GM19372 (cell line): ENCODE measurements around the gene CACNG7.

Experiments used
- ATAC-seq: cut with Tn5 transposase; IDR thresholded peaks from one replicate; pipeline ENCODE4 v1.9.1; 2021; ENCODE audit warnings: mild to moderate bottlenecking, low read depth, moderate library complexity; ENCODE audit not compliant: unreplicated experiment

Gene CACNG7

DNA sequence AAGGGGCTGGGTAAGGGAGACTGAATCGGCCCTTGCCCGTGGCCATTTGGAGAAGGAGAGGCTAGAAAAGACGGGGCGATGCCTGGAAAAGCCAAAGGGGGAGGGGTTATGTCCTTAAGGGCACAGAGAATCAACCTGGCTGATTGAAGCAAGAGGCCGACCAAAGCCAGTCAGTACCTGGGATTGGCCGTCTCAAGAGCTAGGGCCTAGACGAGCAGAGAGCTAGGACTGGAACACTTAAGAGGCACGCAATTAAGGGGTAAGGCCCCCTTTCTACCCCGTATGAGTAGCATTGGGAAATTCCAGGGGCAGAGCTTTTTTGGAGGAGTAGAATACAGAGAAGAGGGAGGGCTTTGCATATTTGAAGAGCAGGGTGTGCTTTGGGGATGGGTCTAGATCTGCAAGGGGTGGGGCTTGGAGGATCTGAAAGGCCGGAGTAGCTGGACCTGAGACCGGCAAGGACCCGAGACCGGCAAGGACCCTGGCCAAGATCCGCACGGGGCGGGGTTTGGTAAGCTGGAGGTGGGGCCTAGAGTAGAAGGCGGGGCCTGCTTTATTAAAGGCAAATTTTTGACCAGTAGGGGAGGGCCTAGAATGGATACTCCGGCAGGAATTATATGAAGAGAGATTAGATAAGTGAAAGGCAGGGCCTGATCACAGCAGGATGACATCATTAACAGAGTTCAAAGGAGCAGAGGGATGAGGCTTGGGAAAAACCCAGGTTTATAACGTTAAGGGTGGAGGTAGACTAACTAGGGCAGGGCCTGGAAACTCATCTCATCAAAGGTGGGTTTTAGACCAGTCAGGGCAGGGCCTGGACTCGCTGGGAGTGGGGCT, 71.7 kb downstream of the CACNG7 start:
- ATAC-seq: no peak

DNA sequence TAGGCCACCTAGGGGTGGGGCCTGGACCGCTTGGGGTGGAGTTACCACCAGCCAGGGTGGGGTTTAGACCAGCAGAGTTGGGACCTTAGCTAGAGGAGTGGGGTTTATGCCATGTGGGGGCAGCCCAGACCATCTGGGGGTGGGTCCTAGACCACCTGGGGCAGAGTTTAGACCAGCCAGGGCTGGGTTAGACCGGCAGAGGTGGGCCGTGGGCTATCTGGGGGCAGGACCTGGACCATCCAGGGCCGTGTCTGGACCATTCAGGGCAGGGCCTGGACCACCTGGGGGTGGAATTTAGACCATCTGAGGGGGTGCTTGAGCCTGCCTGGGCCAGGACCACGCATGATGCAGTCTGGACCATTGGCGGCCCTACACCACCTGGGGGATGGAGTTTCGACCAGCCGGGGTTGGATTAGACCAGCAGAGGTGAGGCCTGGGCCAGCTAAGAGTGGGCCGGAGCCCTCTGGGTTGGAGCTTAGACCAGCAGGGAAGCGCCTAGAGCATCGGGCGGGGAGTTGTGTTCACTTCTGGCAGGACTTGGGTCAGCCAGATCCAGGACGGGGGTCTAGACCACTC, 72.4 kb downstream of the CACNG7 start:
- no peak for ATAC-seq

DNA sequence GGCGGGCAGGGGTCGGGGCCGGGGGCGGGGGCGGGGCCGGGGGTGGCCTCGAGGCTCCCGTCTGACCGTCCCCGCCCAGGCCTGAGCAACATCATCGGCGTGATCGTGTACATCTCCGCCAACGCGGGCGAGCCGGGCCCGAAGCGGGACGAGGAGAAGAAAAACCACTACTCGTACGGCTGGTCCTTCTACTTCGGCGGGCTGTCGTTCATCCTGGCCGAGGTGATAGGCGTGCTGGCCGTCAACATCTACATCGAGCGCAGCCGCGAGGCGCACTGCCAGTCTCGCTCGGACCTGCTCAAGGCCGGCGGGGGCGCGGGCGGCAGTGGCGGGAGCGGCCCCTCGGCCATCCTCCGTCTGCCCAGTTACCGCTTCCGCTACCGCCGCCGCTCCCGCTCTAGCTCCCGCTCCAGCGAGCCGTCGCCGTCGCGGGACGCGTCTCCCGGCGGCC, 72.9 kb downstream of the CACNG7 start:
- ATAC-seq: no peak

DNA sequence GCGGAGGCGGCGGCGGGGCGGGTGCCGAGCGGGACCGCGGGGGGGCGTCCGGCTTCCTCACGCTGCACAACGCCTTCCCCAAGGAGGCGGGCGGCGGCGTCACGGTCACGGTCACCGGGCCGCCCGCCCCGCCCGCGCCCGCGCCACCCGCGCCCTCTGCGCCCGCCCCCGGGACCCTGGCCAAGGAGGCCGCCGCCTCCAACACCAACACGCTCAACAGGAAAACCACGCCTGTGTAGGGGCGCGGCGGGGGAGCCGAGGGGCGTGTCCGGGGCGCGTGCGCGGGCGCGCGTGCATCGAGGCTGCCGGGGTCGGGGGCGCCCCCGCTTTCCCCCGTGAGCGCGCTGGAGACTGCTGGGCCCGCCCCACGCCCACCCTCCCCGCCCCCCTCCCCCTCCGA, 73.5 kb downstream of the CACNG7 start:
- ATAC-seq: no peak

DNA sequence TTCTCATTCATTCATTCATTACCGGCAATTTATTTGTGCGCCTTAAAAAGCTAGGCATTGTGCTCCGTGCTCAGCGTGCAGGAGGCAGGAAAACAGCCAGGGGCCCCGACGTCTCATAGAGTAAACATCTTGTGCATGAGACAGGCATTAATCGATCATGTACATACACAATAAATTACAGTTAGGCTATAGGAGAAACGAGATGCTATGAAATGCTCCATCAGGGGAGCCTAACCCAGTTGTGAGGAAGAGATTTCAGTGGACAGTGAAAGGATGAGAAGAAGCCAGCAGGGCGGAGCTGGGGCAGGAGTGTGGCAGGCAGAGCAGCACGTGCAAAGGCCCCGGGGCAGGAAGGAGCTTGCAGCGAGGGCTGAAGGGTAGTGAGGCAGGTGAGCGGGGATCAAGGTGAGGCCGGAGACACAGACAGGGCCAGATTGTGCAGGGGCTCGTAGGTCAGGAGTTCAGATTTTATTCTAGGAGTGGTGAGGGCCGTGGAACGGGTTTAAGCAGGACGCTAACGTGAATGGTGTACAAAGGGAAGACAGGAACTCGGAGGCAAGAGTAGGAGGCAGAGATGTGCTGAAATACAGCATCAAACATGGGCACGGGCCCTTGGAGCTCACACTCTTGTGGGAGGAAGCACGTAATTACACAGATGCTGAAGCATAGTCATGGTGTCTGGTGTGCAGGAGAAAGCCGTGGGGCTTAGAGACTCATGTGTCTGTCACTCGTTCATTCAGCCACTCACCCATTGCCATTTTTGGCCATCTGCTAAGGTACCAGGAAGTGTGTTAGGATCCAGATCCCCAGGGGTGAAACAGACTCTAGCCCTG, 74.6 kb downstream of the CACNG7 start:
- no peak for ATAC-seq

DNA sequence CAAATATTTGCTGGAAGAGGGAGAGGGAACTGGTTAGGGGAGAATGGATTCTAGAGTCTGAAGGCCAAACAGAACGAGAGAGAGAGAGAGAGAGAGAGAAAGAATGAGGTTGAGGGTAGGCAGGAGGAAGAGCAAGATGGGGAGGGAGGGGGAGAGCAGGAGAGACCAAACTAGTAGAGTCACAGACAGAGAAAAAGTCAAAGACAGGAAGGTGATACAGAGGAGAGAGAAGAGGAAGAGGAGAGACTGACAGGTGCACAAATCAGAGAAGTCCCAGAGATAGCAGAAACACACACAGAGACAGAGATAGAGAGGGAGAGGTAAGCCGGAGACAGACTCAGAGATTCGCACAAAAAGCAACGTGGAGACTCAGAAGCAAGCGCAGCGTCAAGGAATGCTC, 76.8 kb downstream of the CACNG7 start:
- ATAC-seq: no peak

DNA sequence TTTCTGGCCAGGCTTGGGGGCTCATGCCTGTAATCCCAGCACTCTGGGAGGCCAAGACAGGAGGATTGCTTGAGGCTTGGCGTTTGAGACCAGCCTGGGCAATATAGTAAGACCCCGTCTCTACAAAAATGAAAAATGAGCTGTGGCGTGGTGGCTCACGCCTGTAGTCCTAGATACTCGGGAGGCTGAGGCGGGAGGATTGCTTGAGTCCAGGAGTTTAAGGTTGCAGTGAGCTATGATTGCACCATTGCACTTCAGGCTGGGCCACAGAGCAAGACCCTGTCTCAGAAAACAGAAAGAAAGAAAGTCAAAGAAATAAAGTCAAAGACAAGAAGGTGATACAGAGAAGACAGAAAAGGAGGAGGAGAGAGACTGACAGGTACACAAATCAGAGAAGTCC, 79.9 kb downstream of the CACNG7 start:
- no peak for ATAC-seq

DNA sequence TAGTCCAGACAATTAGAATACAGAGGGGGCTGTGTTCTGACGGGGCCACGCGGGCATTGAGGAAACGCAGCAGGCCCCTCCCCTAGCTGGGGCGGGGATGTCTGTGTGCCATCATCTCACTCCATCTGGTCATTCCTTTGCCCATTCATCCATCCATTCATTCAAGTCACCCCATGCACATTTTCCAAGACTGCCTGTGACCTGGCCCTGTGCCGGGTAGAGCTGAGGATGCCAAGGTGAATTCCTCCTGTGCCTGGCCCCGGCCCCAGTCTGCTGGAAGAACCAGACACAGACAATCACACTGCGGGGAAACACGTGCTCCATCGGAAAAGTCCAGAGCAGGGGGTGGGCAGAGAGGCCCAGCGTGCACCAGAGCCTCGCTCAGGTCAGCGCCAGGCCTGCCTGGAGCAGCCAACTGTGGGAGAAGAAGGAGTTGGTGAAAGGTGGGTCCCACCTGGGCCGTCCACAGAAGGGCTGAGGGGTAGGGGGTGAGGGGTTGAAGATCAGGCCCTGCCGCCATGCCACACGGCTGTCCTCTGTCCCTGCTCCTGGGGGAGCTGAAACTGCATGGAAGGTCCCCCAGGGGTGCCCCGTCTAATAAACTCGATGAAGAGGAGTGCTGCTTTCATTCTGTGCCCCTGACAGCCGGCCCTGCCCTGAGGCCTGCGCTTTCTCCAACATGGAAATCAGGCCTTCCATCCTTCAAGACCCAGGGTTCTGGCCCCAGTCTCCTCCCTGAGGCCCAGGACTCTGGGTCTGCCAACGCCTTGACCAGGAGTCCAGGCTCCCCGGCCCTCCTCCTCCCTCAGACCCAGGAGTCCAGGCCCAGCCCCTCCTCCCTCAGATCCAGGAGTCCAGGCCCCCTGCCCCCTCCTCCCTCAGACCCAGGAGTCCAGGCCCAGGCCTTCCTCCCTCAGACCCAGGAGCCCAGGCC, 80.8 kb downstream of the CACNG7 start:
- no peak for ATAC-seq

DNA sequence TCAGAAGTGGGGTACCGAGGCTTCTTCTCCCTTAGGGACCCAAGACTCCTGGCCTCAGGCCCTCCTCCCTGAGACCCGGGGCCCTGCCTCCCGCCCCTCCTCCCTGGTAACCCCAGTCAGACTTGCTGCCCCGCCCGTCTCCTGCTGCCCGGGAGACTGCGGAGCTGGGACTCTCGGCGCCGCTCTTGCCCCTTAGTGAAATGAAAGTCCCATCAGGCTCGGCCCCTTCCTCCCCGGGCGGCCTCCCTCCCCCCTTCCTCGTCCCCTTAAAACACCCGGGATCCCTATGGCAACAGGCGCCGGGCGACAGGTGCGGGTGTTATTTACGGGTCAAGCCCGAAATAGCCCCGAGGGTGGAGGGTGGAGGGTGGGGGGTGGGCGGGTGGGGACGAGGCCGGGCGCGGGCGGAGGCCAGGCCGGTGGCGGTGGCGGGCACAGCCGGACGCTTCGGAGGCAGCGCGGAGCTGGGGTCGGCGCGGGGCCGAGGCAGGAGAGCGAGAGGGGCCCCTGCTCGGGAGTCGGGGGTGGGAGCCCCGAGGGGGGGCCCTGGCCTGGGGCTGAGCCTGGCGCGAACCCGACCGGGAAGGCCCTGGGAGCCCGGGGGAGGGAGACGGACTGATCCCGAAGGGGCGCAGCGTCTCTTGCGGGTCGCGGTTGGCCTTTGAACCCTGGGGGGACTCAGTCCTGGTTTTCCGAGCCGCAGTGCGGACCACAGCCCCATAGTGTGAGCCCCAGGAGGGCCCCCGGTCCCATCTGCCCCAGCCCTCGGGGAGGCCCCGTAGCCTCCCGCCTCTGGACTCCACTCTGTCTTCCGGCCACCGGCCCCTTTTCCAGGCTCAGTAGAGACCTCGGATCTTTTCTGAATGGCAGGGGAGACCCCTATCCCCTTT, 82.4 kb downstream of the CACNG7 start, which contains the start of gene CACNG6:
Gene CACNG6, plus strand, starts transcription at position 414 of the 890 bp plus-strand sequence. CDS start 1,241 bp downstream, outside the sequence.
- no peak for ATAC-seq

DNA sequence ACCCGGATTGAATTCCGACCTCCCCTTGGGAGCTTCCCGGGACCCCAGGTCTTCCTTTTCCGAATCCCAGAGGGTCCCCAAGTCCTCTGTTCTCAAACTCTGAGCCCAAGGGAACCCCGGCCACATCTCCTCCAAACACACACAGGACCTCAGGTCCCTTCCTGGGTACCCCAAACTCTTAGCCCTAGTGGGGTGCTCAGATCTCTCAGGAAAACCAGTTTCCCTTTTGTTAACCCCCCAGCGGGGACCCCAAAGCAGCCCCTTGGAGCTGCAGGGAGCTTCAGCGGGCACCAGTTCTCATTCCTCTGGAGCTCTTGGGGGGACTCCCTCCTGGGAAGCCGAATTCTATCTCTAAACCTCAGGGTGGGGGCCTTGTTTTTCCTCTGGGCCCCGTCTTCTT, 83.1 kb downstream of the CACNG7 start:
- no peak for ATAC-seq

DNA sequence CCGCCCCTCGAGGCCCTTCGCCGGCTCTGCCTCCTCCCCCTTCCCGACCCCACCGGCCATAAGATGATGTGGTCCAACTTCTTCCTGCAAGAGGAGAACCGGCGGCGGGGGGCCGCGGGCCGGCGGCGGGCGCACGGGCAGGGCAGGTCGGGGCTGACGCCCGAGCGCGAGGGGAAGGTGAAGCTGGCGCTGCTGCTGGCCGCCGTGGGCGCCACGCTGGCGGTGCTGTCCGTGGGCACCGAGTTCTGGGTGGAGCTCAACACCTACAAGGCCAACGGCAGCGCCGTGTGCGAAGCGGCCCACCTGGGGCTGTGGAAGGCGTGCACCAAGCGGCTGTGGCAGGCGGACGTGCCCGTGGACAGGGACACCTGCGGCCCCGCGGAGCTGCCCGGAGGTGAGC, 83.7 kb downstream of the CACNG7 start:
- no peak for ATAC-seq

DNA sequence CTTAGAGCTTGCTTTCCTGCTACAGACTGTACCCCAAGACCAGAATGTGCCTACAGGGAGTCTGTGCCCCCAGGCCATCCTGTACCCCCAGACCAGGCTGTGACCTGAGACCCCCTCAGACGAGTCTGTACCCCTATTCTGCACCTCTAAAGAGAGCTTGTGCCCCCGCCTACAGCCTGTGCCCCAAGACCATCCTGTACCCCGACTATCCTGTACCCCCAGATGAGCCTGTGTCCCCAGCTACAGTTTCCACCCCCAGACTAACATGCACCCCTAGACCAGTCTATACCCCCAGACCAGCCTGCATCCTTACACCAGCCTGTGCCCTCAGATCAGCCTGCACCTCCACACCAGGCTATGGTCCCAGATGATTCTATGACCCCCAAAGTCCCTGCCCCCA, 84.4 kb downstream of the CACNG7 start:
- ATAC-seq: no peak
